ENCODE results near the gene AHSG.
"Not testable (repeated sequence)": the region's sequence is repeated elsewhere in the genome, so short reads cannot be mapped to it uniquely, and the experiment has no call there.

AHSG gene

GRCh38 chr3:186617036-186617946 lies 4.4 kb downstream of the AHSG start:
- peak; percentile 73 to 78 (median 77) for DNase-seq (ENCODE audit: low read depth in 4 of 4, low spot score in 1 of 4)

- DNase-seq (ENCODE audit: low read depth in 4 of 4, low spot score in 1 of 4), result no peak
Measured at GRCh38 chr3:186618318-186618938, 5.6 kb downstream of the AHSG start.

GRCh38 chr3:186619787-186620212 lies 6.9 kb downstream of the AHSG start:
- DNase-seq (ENCODE audit: low read depth in 4 of 4, low spot score in 1 of 4), result no peak

- no peak for DNase-seq (ENCODE audit: low read depth in 4 of 4, low spot score in 1 of 4)
Measured at GRCh38 chr3:186620213-186621092, 7.6 kb downstream of the AHSG start.

- DNase-seq (ENCODE audit: low read depth in 4 of 4, low spot score in 1 of 4), result no peak
Measured at GRCh38 chr3:186621894-186622650, 9.2 kb downstream of the AHSG start.

GRCh38 chr3:186622651-186623310 lies 9.9 kb downstream of the AHSG start:
- DNase-seq (ENCODE audit: low read depth in 4 of 4, low spot score in 1 of 4), result no peak

GRCh38 chr3:186624598-186624997 lies 11.7 kb downstream of the AHSG start:
- no peak for DNase-seq (ENCODE audit: low read depth in 4 of 4, low spot score in 1 of 4)

- no peak for DNase-seq (ENCODE audit: low read depth in 4 of 4, low spot score in 1 of 4)
Measured at GRCh38 chr3:186625600-186626042, 12.8 kb downstream of the AHSG start.

GRCh38 chr3:186626254-186626847 lies 13.5 kb downstream of the AHSG start:
- no peak for DNase-seq (ENCODE audit: low read depth in 4 of 4, low spot score in 1 of 4)

GRCh38 chr3:186627852-186628414 lies 15.1 kb downstream of the AHSG start:
- no peak for DNase-seq (ENCODE audit: low read depth in 4 of 4, low spot score in 1 of 4)

GRCh38 chr3:186628756-186629155 lies 15.9 kb downstream of the AHSG start:
- no peak for DNase-seq (ENCODE audit: low read depth in 4 of 4, low spot score in 1 of 4)

- DNase-seq (ENCODE audit: low read depth in 4 of 4, low spot score in 1 of 4), result no peak
Measured at GRCh38 chr3:186630950-186631641, 18.2 kb downstream of the AHSG start.

- DNase-seq (ENCODE audit: low read depth in 4 of 4, low spot score in 1 of 4), result no peak
Measured at GRCh38 chr3:186633481-186633880, 20.6 kb downstream of the AHSG start.

- DNase-seq (ENCODE audit: low read depth in 4 of 4, low spot score in 1 of 4), result not testable (repeated sequence)
Measured at GRCh38 chr3:186634207-186634606, 21.3 kb downstream of the AHSG start.

GRCh38 chr3:186635532-186635931 lies 22.7 kb downstream of the AHSG start:
- DNase-seq (ENCODE audit: low read depth in 4 of 4, low spot score in 1 of 4), result no peak

- no peak for DNase-seq (ENCODE audit: low read depth in 4 of 4, low spot score in 1 of 4)
Measured at GRCh38 chr3:186636536-186636935, 23.7 kb downstream of the AHSG start.

GRCh38 chr3:186637686-186638085 lies 24.8 kb downstream of the AHSG start:
- DNase-seq (ENCODE audit: low read depth in 4 of 4, low spot score in 1 of 4), result no peak

- DNase-seq (ENCODE audit: low read depth in 4 of 4, low spot score in 1 of 4), result no peak
Measured at GRCh38 chr3:186638259-186638658, 25.4 kb downstream of the AHSG start.

Measured in stimulated activated CD4-positive, alpha-beta T cell treated with anti-CD3 and anti-CD28 coated beads, Interleukin-1b, Interleukin-23, amount 100 ng/mL, for 24 hours (primary cell).